Suprapubic skin (tissue), 3 donors: ENCODE results near the gene PIGR.

Experiments
- CTCF ChIP-seq, 2 donors: fragments of 200-600 bp in 1 of 2; fragments of 450-650 bp in 1 of 2; sonication (generic) in 1 of 2; IDR thresholded peaks; one replicate each; pipeline ENCODE4 v1.5.1; 2016 to 2019; ENCODE audit warnings: antibody characterized with exemption in 2 of 2, mild to moderate bottlenecking in 1 of 2, moderate library complexity in 1 of 2
- POLR2A ChIP-seq, 2 donors: fragments of 450-650 bp; IDR thresholded peaks; one replicate each; pipeline ENCODE4 v1.6.1; 2017; ENCODE audit warnings: antibody characterized with exemption in 2 of 2, mild to moderate bottlenecking in 2 of 2, moderate library complexity in 2 of 2

- TF ChIP-seq CTCF (IDR thresholded peaks at IDR 0.05) (no peak), POLR2A (IDR thresholded peaks at IDR 0.05) (no peak)
Measured at GRCh38 chr1:206895325-206895724, 50.9 kb downstream of the PIGR start.
